ENCODE results near the gene ATP1A4.

GRCh38 chr1:160206036-160206389 lies 54.6 kb downstream of the ATP1A4 start:
- TF ChIP-seq POLR2AphosphoS5 (IDR thresholded peaks at IDR 0.05; ENCODE audit: borderline replicate concordance, low read depth, low read length) (no peak), EZH2 (IDR thresholded peaks at IDR 0.05) (no peak), FOXP2 (optimal IDR thresholded peaks at IDR 0.05; ENCODE audit: control extremely low read depth, extremely low read length, insufficient read depth) (no peak)
